Stomach (tissue), 9 donors: ENCODE data around the gene EPS8L2. TPM values are rescaled to one million over a fixed set of nuclear protein-coding genes. Genes with fewer than 3 reads are reported as not detected.

ENCODE experiments used
- DNase-seq, 2 donors: peaks; one replicate each; pipeline versions ENCODE4 v3.0.0 to v3.0.0-alpha.2; 2013 to 2019
- H3K27ac ChIP-seq, 5 donors: fragments of 200-600 bp in 4 of 5; sonication (generic) in 4 of 5; one replicate each; pipeline ENCODE4 v1.5.1; 2013 to 2019; ENCODE audit warnings: mild to moderate bottlenecking in 1 of 5, moderate library complexity in 1 of 5
- H3K27me3 ChIP-seq, 3 donors: fragments of 200-600 bp; sonication (generic); one replicate each; pipeline ENCODE4 v1.5.1; 2017 to 2019; ENCODE audit warnings: mixed run types in 1 of 3
- H3K36me3 ChIP-seq, 4 donors: fragments of 200-600 bp; sonication (generic); 1 replicate in 3 of 4; 2 replicates in 1 of 4; pipeline ENCODE4 v1.5.1; 2016 to 2019
- H3K4me1 ChIP-seq, 4 donors: fragments of 200-600 bp; sonication (generic); one replicate each; pipeline ENCODE4 v1.5.1; 2016 to 2019
- H3K4me3 ChIP-seq, 4 donors: fragments of 200-600 bp; sonication (generic) in 3 of 4; one replicate each; pipeline ENCODE4 v1.5.1; 2016 to 2019; ENCODE audit warnings: mild to moderate bottlenecking in 1 of 4
- H3K9me3 ChIP-seq, 4 donors: fragments of 200-600 bp; sonication (generic); one replicate each; pipeline ENCODE4 v1.5.1; 2016 to 2019
- EP300 ChIP-seq: sonication (generic); formaldehyde crosslinking; IDR thresholded peaks from one replicate; pipeline ENCODE4 v1.6.1; 2017; ENCODE audit warnings: antibody characterized with exemption
- POLR2A ChIP-seq, 4 donors: fragments of 450-650 bp; IDR thresholded peaks; one replicate each; pipeline ENCODE4 v1.6.1; 2016; ENCODE audit warnings: antibody characterized with exemption in 4 of 4, control low read depth in 2 of 4, mild to moderate bottlenecking in 1 of 4, moderate library complexity in 1 of 4
- POLR2AphosphoS5 ChIP-seq, 3 donors: sonication (generic); formaldehyde crosslinking; IDR thresholded peaks; one replicate each; pipeline ENCODE4 v1.6.1; 2016; ENCODE audit warnings: antibody characterized with exemption in 3 of 3
- WGBS, 5 donors: extraction: QIAGEN DNeasy Blood & Tissue Kit in 3 of 5; methylation state at CpG; one replicate each; pipeline versions ENCODE4 v1.1.5 to v1.1.7; 2013 to 2018; 5-methylcytosine and 5-hydroxymethylcytosine counted together
- intact Hi-C: fragments of 100-400 bp; cut with DNase I; formaldehyde crosslinking; loops from one replicate; pipeline ENCODE4 v1.15.1; 2023; ENCODE audit warnings: low total_unique reads
- polyA plus RNA-seq, 3 donors: library from polyadenylated mRNA; stranded (reverse); fragments of 200-250 nt; gene quantifications; one replicate each; pipeline ENCODE4 v1.2.3, GENCODE V29; 2013
- total RNA-seq, 5 donors: library from RNA; depleted of rRNA; stranded (reverse); fragments of >200 nt; gene quantifications; one replicate each; pipeline versions ENCODE4 v1.1.0 to v1.2.3, GENCODE V29; 2014 to 2016
- TF ChIP-seq, protein P1 (sequence below), 7 experiments: fragments of 450-650 bp in 4 of 7; fragments of 200-600 bp in 3 of 7; sonication (generic) in 3 of 7; IDR thresholded peaks; one replicate each; pipeline ENCODE4 v1.5.1; 2016 to 2019; ENCODE audit warnings: antibody characterized with exemption in 7 of 7, control low read depth in 2 of 7, mild to moderate bottlenecking in 1 of 7
- donor health status: healthy with polysubstance abuse.
- donor health status: Bipolar disorder and iron deficiency.
- donor health status: healthy.

Gene EPS8L2
- total and polyA plus RNA-seq, 8 donors, result 45.0 to 617 (median 180) TPM

DNA sequence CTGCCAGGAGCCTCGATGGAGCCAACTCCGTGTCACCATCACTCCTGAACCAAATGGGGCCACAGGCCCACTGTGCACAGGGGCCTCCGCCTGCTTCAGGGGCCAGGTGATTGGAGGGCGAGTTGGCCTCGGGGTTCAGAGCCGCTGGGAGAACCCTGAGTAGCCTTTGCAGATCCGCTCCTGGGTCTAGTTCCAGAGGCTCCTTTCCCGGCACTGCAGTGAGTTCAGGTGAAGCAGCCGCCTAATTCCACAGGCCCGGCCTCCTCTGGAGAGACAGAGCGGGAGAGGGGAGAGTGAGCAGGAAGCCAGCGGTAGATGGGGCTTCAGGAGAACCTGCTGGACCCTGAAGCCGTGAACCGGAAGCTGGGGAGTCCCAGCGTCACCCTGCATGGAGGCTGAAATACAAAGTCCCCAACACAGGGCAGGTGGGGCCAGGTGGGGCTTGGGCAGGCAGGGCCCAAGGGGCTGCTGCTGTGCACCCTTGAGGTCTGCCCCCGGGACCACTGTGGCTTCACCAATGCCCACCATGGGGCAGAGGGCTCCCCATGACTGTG is 46.4 kb upstream of the EPS8L2 start:
- no peak for DNase-seq
- 85 to 97% (median 94%) methylated on average over 13 to 16 of the region's 16 CpGs for WGBS, 5 donors
- peaks cover 0 to 80% (median 62%) of the 10 kb centered on the region in 4 donors for H3K36me3 ChIP-seq
- no peak overlapping the region for H3K4me3 ChIP-seq
- H3K27ac ChIP-seq, result no peak overlapping the region
- intact Hi-C loops, result loop anchor here (10.0 kb wide), 1 partner anchor 65 kb away; no protein-coding TSS in a partner anchor
- H3K4me1 ChIP-seq, result peaks cover 5 to 13% (median 10%) of the 10 kb centered on the region in 4 donors
- no peaks in the 10 kb centered on the region for H3K9me3 ChIP-seq
- TF ChIP-seq EP300 (no peak), POLR2A (IDR thresholded peaks at IDR 0.05) (no peak), POLR2AphosphoS5 (IDR thresholded peaks at IDR 0.05) (no peak)
- TF ChIP-seq, protein P1, sequence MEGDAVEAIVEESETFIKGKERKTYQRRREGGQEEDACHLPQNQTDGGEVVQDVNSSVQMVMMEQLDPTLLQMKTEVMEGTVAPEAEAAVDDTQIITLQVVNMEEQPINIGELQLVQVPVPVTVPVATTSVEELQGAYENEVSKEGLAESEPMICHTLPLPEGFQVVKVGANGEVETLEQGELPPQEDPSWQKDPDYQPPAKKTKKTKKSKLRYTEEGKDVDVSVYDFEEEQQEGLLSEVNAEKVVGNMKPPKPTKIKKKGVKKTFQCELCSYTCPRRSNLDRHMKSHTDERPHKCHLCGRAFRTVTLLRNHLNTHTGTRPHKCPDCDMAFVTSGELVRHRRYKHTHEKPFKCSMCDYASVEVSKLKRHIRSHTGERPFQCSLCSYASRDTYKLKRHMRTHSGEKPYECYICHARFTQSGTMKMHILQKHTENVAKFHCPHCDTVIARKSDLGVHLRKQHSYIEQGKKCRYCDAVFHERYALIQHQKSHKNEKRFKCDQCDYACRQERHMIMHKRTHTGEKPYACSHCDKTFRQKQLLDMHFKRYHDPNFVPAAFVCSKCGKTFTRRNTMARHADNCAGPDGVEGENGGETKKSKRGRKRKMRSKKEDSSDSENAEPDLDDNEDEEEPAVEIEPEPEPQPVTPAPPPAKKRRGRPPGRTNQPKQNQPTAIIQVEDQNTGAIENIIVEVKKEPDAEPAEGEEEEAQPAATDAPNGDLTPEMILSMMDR (IDR thresholded peaks at IDR 0.05), result no peak
- no peaks in the 10 kb centered on the region for H3K27me3 ChIP-seq

DNA sequence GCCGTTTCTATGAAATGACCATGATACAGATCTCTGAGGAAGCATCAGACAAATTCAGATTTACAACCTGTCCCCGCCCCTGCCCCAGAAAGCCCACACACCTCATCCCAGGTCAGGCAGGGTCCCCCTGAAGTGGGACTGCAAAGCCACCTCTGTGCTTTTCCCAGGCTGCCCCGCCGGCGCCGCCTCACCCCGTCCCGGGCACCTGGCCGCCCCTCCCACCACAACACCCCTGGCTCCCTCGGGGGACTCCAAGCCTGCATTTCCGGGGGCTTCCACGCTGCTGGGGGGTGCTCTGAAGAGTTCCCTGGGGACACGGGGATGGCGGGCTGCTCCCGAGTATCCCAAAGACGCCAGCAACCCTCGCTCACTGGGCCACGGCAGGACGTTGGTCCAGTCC is 45.8 kb upstream of the EPS8L2 start:
- no peak overlapping the region for H3K27ac ChIP-seq
- no peaks in the 10 kb centered on the region for H3K9me3 ChIP-seq
- DNase-seq, result no peak
- H3K27me3 ChIP-seq, result no peaks in the 10 kb centered on the region
- WGBS, 5 donors, result 90 to 95% (median 90%) methylated on average over 16 to 19 of the region's 19 CpGs
- TF ChIP-seq, protein P1 (IDR thresholded peaks at IDR 0.05), result no peak
- TF ChIP-seq EP300 (no peak), POLR2AphosphoS5 (IDR thresholded peaks at IDR 0.05) (no peak), POLR2A (IDR thresholded peaks at IDR 0.05) (no peak)
- intact Hi-C loops, result loop anchor here (10.0 kb wide), 1 partner anchor 65 kb away; no protein-coding TSS in a partner anchor
- H3K4me1 ChIP-seq, result peaks cover 0 to 6% (median 4%) of the 10 kb centered on the region in 4 donors
- H3K4me3 ChIP-seq, result no peak overlapping the region
- H3K36me3 ChIP-seq, result peaks cover 0 to 77% (median 60%) of the 10 kb centered on the region in 4 donors

DNA sequence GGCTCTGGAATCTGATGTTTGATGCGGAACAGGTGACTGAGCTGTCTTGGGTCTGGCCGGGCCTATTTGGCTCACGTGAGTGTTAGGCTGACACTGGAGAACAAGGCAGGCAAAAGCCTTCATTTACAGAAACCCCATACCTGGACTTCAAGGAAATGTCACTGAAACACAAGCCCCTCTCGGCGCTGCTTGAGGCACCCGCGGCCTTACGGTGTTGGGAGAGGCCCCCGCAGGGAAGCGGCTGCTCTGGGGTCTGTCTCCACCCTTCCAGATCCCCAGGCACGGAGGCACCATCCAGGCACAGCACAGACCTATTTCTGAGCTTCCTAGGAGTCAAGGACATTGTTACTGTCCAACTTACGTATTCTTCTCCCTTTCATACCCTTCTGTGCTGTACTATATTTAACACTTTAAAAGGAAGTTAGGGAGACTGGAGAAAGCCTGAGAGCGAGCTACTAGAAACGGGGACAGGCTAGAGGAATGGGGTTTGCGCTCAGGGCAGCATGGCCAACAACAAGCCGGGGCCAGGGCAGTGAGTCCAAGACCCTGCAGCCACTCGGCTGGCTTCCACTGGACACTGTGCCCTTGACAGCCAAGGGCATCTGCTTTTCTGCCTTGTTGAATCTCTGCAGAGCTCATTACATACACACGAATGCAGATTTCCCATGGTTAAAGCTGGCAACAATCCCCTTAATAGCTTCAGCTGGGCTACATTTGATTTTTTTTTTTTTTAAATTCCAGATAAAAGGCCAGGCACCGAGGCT is 45.2 kb upstream of the EPS8L2 start:
- Histone ChIP-seq H3K27ac (no peak overlapping the region), H3K27me3 (no peaks in the 10 kb centered on the region), H3K36me3 (peaks cover 3 to 81% (median 65%) of the 10 kb centered on the region in 4 donors), H3K4me3 (no peak overlapping the region), H3K4me1 (peaks cover 0 to 10% (median under 1%) of the 10 kb centered on the region in 4 donors), H3K9me3 (no peaks in the 10 kb centered on the region)
- no peak for DNase-seq
- intact Hi-C loops, result loop anchor here (10.0 kb wide), 1 partner anchor 64 kb away; no protein-coding TSS in a partner anchor
- WGBS, 5 donors, result 89 to 95% (median 92%) methylated on average over 18 to 19 of the region's 19 CpGs
- no peak for TF ChIP-seq POLR2A (IDR thresholded peaks at IDR 0.05)
- no peak for TF ChIP-seq POLR2AphosphoS5 (IDR thresholded peaks at IDR 0.05)
- TF ChIP-seq, protein P1 (IDR thresholded peaks at IDR 0.05), result no peak
- TF ChIP-seq EP300, result no peak

DNA sequence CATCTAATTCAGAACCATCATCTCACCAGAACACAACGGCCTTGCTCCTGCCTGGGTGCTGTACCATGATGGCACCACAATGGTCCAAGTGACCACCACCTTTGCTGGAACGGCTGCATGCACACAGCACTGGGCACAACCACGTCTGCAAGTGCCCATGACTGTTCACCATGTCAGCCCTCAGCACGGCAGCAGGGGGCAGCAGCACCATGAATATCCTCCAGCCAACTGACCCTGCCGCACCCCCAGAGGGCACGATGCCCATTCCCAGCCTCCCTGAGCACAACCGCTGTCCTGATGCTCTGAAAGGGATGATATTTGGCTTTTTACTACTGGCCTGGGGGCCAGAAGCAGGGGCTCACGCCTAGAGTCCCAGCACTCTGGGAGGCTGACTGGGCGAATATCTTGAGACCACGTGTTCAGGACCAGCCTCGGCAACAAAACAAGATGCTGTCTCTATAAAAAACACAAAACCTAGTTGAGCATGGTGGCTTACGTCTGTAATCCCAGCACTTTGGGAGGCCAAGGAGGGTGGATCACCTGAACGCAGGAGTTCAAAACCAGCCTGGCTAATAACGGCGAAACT is 43.2 kb upstream of the EPS8L2 start:
- Histone ChIP-seq H3K36me3 (peaks cover 3 to 78% (median 66%) of the 10 kb centered on the region in 4 donors), H3K27me3 (no peaks in the 10 kb centered on the region), H3K4me3 (no peak overlapping the region), H3K9me3 (no peaks in the 10 kb centered on the region), H3K4me1 (peaks cover 0 to 11% (median 0%) of the 10 kb centered on the region in 4 donors), H3K27ac (no peak overlapping the region)
- intact Hi-C loops, result loop anchor here (10.0 kb wide), 1 partner anchor 62 kb away; no protein-coding TSS in a partner anchor
- peak; percentile 74 to 77 for DNase-seq
- TF ChIP-seq, protein P1 (IDR thresholded peaks at IDR 0.05), result peak in 5 of 7 experiments; percentile 55 to 89 (median 74)
- TF ChIP-seq POLR2AphosphoS5 (IDR thresholded peaks at IDR 0.05) (peak in 2 of 3 donors; percentile 21 to 43), POLR2A (IDR thresholded peaks at IDR 0.05) (no peak)
- 52 to 63% (median 60%) methylated on average over 12 to 15 of the region's 15 CpGs for WGBS, 5 donors
